Measurements from ENCODE around the gene OR6K2. TPM values are rescaled to one million over a fixed set of nuclear protein-coding genes. Genes with fewer than 3 reads are reported as not detected.

Gene OR6K2
- total RNA-seq, 1 donor from 2014 or later = not detected

GRCh38 chr1:158716335-158716734, 15.9 kb upstream of the OR6K2 start:
- DNase-seq (ENCODE audit: extremely low spot score, unreplicated experiment) = no peak
- no peak overlapping the region for H3K27ac Mint-ChIP-seq (ENCODE audit: unreplicated experiment)
- peaks cover 3% of the 10 kb centered on the region for H3K27me3 Mint-ChIP-seq (ENCODE audit: unreplicated experiment)
- no peak overlapping the region for H3K4me3 Mint-ChIP-seq (ENCODE audit: unreplicated experiment)
- no peaks in the 10 kb centered on the region for H3K36me3 Mint-ChIP-seq (ENCODE audit: unreplicated experiment)
- TF ChIP-seq CTCF (IDR thresholded peaks at IDR 0.05) = no peak
- no peaks in the 10 kb centered on the region for H3K4me1 Mint-ChIP-seq (ENCODE audit: unreplicated experiment)
- H3K9me3 Mint-ChIP-seq (ENCODE audit: unreplicated experiment) = no peaks in the 10 kb centered on the region

DNA sequence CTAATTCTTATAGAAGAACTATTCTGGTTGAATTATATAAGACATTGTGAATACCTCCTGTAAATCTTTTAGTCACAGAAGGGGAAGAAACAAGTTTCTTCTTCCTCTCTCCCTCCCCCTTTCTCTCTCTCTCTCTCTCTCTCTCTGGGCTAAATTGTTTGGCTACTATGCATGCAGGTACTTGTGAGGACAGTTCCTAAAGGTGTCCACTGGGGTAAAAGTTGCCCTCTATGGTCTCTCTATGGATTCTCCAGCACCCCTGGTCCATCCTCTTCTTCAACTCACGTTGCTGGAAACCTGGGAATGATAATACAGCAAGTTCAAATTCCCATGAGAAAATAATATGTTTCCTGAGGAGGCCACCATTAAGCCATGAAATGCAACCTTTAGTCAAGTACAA, 14.3 kb upstream of the OR6K2 start:
- DNase-seq (ENCODE audit: extremely low spot score, unreplicated experiment) = no peak
- H3K27me3 Mint-ChIP-seq (ENCODE audit: unreplicated experiment) = peaks cover 4% of the 10 kb centered on the region
- no peaks in the 10 kb centered on the region for H3K36me3 Mint-ChIP-seq (ENCODE audit: unreplicated experiment)
- H3K27ac Mint-ChIP-seq (ENCODE audit: unreplicated experiment) = no peak overlapping the region
- no peaks in the 10 kb centered on the region for H3K9me3 Mint-ChIP-seq (ENCODE audit: unreplicated experiment)
- no peaks in the 10 kb centered on the region for H3K4me1 Mint-ChIP-seq (ENCODE audit: unreplicated experiment)
- no peak overlapping the region for H3K4me3 Mint-ChIP-seq (ENCODE audit: unreplicated experiment)
- TF ChIP-seq CTCF (IDR thresholded peaks at IDR 0.05) = no peak

GRCh38 chr1:158711098-158711497, 10.6 kb upstream of the OR6K2 start:
- Mint-ChIP-seq H3K27me3 (ENCODE audit: unreplicated experiment) (peaks cover 4% of the 10 kb centered on the region), H3K9me3 (ENCODE audit: unreplicated experiment) (no peaks in the 10 kb centered on the region), H3K27ac (ENCODE audit: unreplicated experiment) (no peak overlapping the region), H3K4me1 (ENCODE audit: unreplicated experiment) (no peaks in the 10 kb centered on the region), H3K36me3 (ENCODE audit: unreplicated experiment) (no peaks in the 10 kb centered on the region), H3K4me3 (ENCODE audit: unreplicated experiment) (no peak overlapping the region)
- TF ChIP-seq CTCF (IDR thresholded peaks at IDR 0.05) = no peak
- no peak for DNase-seq (ENCODE audit: extremely low spot score, unreplicated experiment)

- H3K9me3 Mint-ChIP-seq (ENCODE audit: unreplicated experiment) = no peaks in the 10 kb centered on the region
- no peak for DNase-seq (ENCODE audit: extremely low spot score, unreplicated experiment)
- H3K27ac Mint-ChIP-seq (ENCODE audit: unreplicated experiment) = no peak overlapping the region
- TF ChIP-seq CTCF (IDR thresholded peaks at IDR 0.05) = no peak
- no peak overlapping the region for H3K4me3 Mint-ChIP-seq (ENCODE audit: unreplicated experiment)
- H3K4me1 Mint-ChIP-seq (ENCODE audit: unreplicated experiment) = no peaks in the 10 kb centered on the region
- H3K36me3 Mint-ChIP-seq (ENCODE audit: unreplicated experiment) = no peaks in the 10 kb centered on the region
- H3K27me3 Mint-ChIP-seq (ENCODE audit: unreplicated experiment) = no peaks in the 10 kb centered on the region
Observed at GRCh38 chr1:158706096-158706495, 5.6 kb upstream of the OR6K2 start.

DNA sequence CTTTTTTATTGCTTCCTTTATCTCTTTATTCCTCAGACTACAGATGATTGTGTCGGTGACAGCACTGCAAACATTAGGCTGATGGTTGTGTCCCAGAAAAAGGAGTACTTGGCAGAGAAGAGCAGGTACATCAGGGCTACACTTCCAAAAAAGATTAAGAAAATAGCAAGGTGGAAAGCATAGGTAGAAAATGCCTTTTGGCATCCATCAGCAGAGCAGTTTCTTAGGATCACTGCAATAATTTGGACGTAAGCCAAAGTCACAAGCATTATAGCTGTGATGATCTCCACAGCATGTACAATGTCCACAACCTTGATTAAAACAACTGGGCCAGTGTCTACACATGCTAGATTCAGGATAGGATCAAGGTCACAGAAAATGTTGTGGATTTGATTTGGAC, 5.9 kb downstream of the OR6K2 start:
- H3K4me1 Mint-ChIP-seq (ENCODE audit: unreplicated experiment) = no peaks in the 10 kb centered on the region
- DNase-seq (ENCODE audit: extremely low spot score, unreplicated experiment) = no peak
- TF ChIP-seq CTCF (IDR thresholded peaks at IDR 0.05) = no peak
- H3K27ac Mint-ChIP-seq (ENCODE audit: unreplicated experiment) = no peak overlapping the region
- no peaks in the 10 kb centered on the region for H3K27me3 Mint-ChIP-seq (ENCODE audit: unreplicated experiment)
- no peaks in the 10 kb centered on the region for H3K9me3 Mint-ChIP-seq (ENCODE audit: unreplicated experiment)
- H3K4me3 Mint-ChIP-seq (ENCODE audit: unreplicated experiment) = no peak overlapping the region
- H3K36me3 Mint-ChIP-seq (ENCODE audit: unreplicated experiment) = no peaks in the 10 kb centered on the region
